Natural killer cell (primary cell): Measurements from ENCODE around the gene MTAP. TPM values are rescaled to one million over a fixed set of nuclear protein-coding genes. Genes with fewer than 3 reads are reported as not detected.

Source experiments
- ATAC-seq, 3 donors: fragments of 150-1000 bp in 2 of 3; fragments of 200-7000 bp in 1 of 3; cut with Tn5 transposase; 1 replicate in 1 of 3; 2 replicates in 2 of 3; pipeline ENCODE4 v1.10.0; 2021; ENCODE audit warnings: mild to moderate bottlenecking in 2 of 3, moderate library complexity in 2 of 3
- DNase-seq, 2 donors: peaks; one replicate each; pipeline versions ENCODE4 v3.0.0 to v3.0.0-alpha.2; 2013 to 2021; ENCODE audit warnings: mixed read lengths in 1 of 2
- H3K27ac ChIP-seq: one replicate; pipeline ENCODE4 v1.5.1; 2013; ENCODE audit warnings: mild to moderate bottlenecking, low read length
- H3K27me3 ChIP-seq: one replicate; pipeline ENCODE4 v1.6.1; 2013; ENCODE audit warnings: low read length; ENCODE audit not compliant: control insufficient read depth, insufficient read depth
- H3K36me3 ChIP-seq: one replicate; pipeline ENCODE4 v1.6.1; 2013; ENCODE audit warnings: low read length; ENCODE audit not compliant: control insufficient read depth, insufficient read depth
- H3K4me1 ChIP-seq: one replicate; pipeline ENCODE4 v1.6.1; 2013; ENCODE audit warnings: low read length; ENCODE audit not compliant: control insufficient read depth, insufficient read depth
- H3K4me3 ChIP-seq: one replicate; pipeline ENCODE4 v1.5.1; 2013; ENCODE audit warnings: low read length
- H3K9me3 ChIP-seq: one replicate; pipeline ENCODE4 v1.6.1; 2013; ENCODE audit warnings: low read length; ENCODE audit not compliant: control insufficient read depth, insufficient read depth
- H3K27ac Mint-ChIP-seq, 2 donors: one replicate each; pipeline ENCODE4 v1.8.0; 2022; ENCODE audit warnings: mild to moderate bottlenecking in 2 of 2, mixed read lengths in 2 of 2, moderate library complexity in 1 of 2
- H3K27me3 Mint-ChIP-seq, 2 donors: one replicate each; pipeline ENCODE4 v1.8.0; 2022; ENCODE audit warnings: low read depth in 2 of 2, mixed read lengths in 2 of 2
- H3K36me3 Mint-ChIP-seq: one replicate; pipeline ENCODE4 v1.8.0; 2022; ENCODE audit warnings: mixed read lengths
- H3K4me1 Mint-ChIP-seq, 2 donors: one replicate each; pipeline ENCODE4 v1.8.0; 2022; ENCODE audit warnings: mixed read lengths in 2 of 2
- H3K4me3 Mint-ChIP-seq: one replicate; pipeline ENCODE4 v1.8.0; 2022; ENCODE audit warnings: mild to moderate bottlenecking, moderate library complexity, mixed read lengths
- H3K9me3 Mint-ChIP-seq, 2 donors: one replicate each; pipeline ENCODE4 v1.8.0; 2022; ENCODE audit warnings: mixed read lengths in 2 of 2
- CTCF ChIP-seq: fragments of 200-600 bp; IDR thresholded peaks from one replicate; pipeline ENCODE4 v1.8.0; 2022; ENCODE audit warnings: antibody characterized with exemption
- WGBS: methylation state at CpG from one replicate; pipeline ENCODE4 v1.1.7; 2013; ENCODE audit warnings: missing lambda C conversion rate; ENCODE audit not compliant: insufficient coverage; 5-methylcytosine and 5-hydroxymethylcytosine counted together
- intact Hi-C: fragments of 100-400 bp; cut with micrococcal nuclease; formaldehyde crosslinking; loops from one replicate; pipeline ENCODE4 v1.14.2; 2022
- total RNA-seq, 4 donors: library from RNA; stranded (reverse); fragments of 120-200 nt in 1 of 4; gene quantifications; one replicate each; pipeline versions ENCODE4 v1.2.3 to v1.2.4, GENCODE V29; 2013 to 2022

Gene MTAP
- total RNA-seq, 3 donors from 2014 or later (not counting 1 experiment from before 2014, with no cell fraction given) = 19.4 to 20.7 (median 19.6) TPM

- Histone ChIP-seq H3K36me3 (no peaks in the 10 kb centered on the region), H3K27me3 (no peaks in the 10 kb centered on the region), H3K27ac (no peak overlapping the region), H3K9me3 (peaks cover 5% of the 10 kb centered on the region), H3K4me3 (no peak overlapping the region), H3K4me1 (peaks cover 2% of the 10 kb centered on the region)
- DNase-seq = no peak
- WGBS = 99% methylated on average over 4 of the region's 4 CpGs
- intact Hi-C loops = no loop called here
- Mint-ChIP-seq H3K9me3 (peaks cover 3 to 5% of the 10 kb centered on the region in 2 donors), H3K4me3 (no peak overlapping the region), H3K27ac (no peak overlapping the region), H3K36me3 (peaks cover 21% of the 10 kb centered on the region), H3K27me3 (no peaks in the 10 kb centered on the region), H3K4me1 (peaks cover 0 to 12% of the 10 kb centered on the region in 2 donors)
- no peak for TF ChIP-seq CTCF
- no peak for ATAC-seq
Observed at GRCh38 chr9:21848615-21849014, 46.2 kb downstream of the MTAP start.

- ATAC-seq (no peak), DNase-seq (peak in 1 of 2 donors; percentile 12)
- WGBS = 75% methylated on average over 1 of the region's 3 CpGs
- peaks cover 0 to 2% of the 10 kb centered on the region in 2 donors for H3K9me3 Mint-ChIP-seq
- no peak for TF ChIP-seq CTCF
- H3K4me3 Mint-ChIP-seq = no peak overlapping the region
- Histone ChIP-seq H3K9me3 (peaks cover 5% of the 10 kb centered on the region), H3K4me1 (peaks cover 2% of the 10 kb centered on the region), H3K36me3 (peaks cover 27% of the 10 kb centered on the region), H3K27me3 (no peaks in the 10 kb centered on the region), H3K4me3 (no peak overlapping the region), H3K27ac (no peak overlapping the region)
- no peaks in the 10 kb centered on the region for H3K27me3 Mint-ChIP-seq
- peaks cover 10% of the 10 kb centered on the region for H3K36me3 Mint-ChIP-seq
- intact Hi-C loops = no loop called here
- H3K27ac Mint-ChIP-seq = no peak overlapping the region
- peaks cover 0 to 23% of the 10 kb centered on the region in 2 donors for H3K4me1 Mint-ChIP-seq
Observed at GRCh38 chr9:21852754-21853153, 50.3 kb downstream of the MTAP start.

- H3K9me3 ChIP-seq = no peaks in the 10 kb centered on the region
- no peaks in the 10 kb centered on the region for H3K27me3 ChIP-seq
- Mint-ChIP-seq H3K27ac (no peak overlapping the region), H3K27me3 (no peaks in the 10 kb centered on the region), H3K4me3 (no peak overlapping the region), H3K36me3 (peaks cover 10% of the 10 kb centered on the region), H3K9me3 (no peaks in the 10 kb centered on the region), H3K4me1 (peaks cover 0 to 23% of the 10 kb centered on the region in 2 donors)
- peaks cover 32% of the 10 kb centered on the region for H3K36me3 ChIP-seq
- DNase-seq = no peak
- no peak overlapping the region for H3K4me3 ChIP-seq
- no peak overlapping the region for H3K27ac ChIP-seq
- 91% methylated on average over 1 of the region's 2 CpGs for WGBS
- intact Hi-C loops = no loop called here
- TF ChIP-seq CTCF = no peak
- peaks cover 2% of the 10 kb centered on the region for H3K4me1 ChIP-seq
- no peak for ATAC-seq
Observed at GRCh38 chr9:21853414-21853813, 51.0 kb downstream of the MTAP start.

- intact Hi-C loops = no loop called here
- Histone ChIP-seq H3K4me3 (no peak overlapping the region), H3K9me3 (no peaks in the 10 kb centered on the region), H3K27ac (no peak overlapping the region), H3K36me3 (peaks cover 38% of the 10 kb centered on the region), H3K27me3 (no peaks in the 10 kb centered on the region), H3K4me1 (peaks cover 2% of the 10 kb centered on the region)
- Mint-ChIP-seq H3K27ac (peak overlapping the region in 1 of 2 donors; percentile 51), H3K27me3 (no peaks in the 10 kb centered on the region), H3K9me3 (no peaks in the 10 kb centered on the region), H3K36me3 (peaks cover 10% of the 10 kb centered on the region), H3K4me1 (peaks cover 0 to 23% of the 10 kb centered on the region in 2 donors), H3K4me3 (no peak overlapping the region)
- 94% methylated on average over 4 of the region's 4 CpGs for WGBS
- ATAC-seq = no peak
- TF ChIP-seq CTCF = no peak
- no peak for DNase-seq
Observed at GRCh38 chr9:21854119-21854518, 51.7 kb downstream of the MTAP start.
